Erythroblast (primary cell): ENCODE results near the gene TYR.

Experiments used
- GATA1 ChIP-seq: IDR thresholded peaks from 2 replicates; pipeline ENCODE4 v1.6.1; 2011; ENCODE audit warnings: low read depth, mild to moderate bottlenecking, control low read depth, low read length, moderate library complexity
- POLR2A ChIP-seq: IDR thresholded peaks from 2 replicates; pipeline ENCODE4 v1.6.1; 2011; ENCODE audit warnings: mild to moderate bottlenecking, low read length

DNA sequence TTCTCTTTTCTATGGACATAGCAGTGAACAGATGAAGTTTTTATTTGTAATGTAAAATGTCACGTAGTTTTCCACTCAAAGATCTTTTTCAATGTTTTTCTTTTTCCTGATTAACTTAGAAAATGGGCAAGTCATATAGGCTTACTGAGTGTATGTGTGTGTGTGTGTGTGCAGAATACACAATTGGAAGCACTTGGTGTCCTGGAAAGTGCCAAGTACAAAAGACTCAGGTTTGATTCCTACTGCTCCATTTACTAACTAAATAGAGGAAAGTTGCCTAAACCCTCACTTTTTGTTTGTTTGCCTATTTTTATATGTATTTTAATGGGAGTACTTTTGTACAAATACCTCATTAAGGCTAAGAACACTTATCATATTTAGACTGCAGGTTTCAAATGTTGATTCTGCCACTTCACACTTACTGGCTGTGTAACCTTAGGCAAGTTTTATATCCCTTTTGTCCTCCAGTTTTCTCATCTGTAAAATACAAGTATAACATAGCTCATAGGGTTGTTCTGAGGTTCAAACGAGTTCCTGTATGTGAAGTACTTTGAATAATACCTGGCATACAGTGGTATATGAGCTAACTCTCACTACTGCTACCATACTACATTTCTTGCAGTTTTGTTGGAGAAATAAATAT, 90.1 kb downstream of the TYR start:
- TF ChIP-seq POLR2A (no peak), GATA1 (no peak)
